ENCODE results near the gene WBP1L. TPM values are rescaled to one million over a fixed set of nuclear protein-coding genes. Genes with fewer than 3 reads are reported as not detected.

The WBP1L gene
- total and polyA plus RNA-seq, 12 donors, result 14.3 to 33.3 (median 20.7) TPM

DNA sequence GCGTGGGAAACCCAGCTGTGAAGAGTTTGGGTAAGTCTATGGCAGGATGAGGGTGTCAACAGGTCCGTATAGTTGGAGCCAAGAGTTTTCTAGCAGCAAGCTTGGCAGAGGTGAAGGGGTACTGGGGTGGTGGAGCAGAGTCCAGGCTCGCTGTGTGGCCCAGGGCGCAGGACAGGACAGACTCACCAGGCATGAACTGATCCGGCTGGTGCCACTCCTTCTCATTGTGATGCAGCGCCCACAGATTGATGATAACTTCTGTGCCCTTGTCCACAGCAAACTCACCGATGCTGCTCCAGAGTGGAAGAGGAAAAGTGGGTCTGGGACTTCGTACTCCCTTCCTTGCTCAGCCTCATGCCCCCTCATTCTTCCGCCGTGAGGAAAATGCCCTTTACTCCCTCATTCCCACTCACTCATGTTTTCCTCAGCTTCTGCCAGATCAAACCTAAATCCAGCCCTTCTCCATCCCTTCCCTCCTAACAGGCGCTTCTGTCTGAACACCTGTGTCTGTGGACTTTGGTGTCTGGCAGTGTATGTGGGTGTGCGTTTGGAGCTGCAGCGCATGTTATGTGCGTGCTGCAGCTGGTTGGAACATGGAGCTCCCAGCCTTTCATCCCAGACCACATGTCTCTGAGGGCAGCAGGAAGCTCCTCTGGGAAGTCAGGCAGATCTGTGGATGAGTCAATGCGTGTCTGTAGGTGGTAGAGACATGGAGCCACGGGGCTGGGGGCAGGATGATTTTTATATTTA lies 87.7 kb downstream of the WBP1L start:
- no peaks in the 10 kb centered on the region for H3K27me3 ChIP-seq
- WGBS, 2 donors, result 80 to 83% methylated on average over 16 of the region's 16 CpGs
- intact Hi-C loops (cut with DNase I), result loop anchor here (5.0 to 10.0 kb wide), 9 partner anchors 71 to 503 kb away; partner anchors contain the start of gene RPEL1 (in 6 of the 10)
- H3K27ac ChIP-seq, result no peak overlapping the region
- ATAC-seq (no peak), DNase-seq (no peak)
- H3K4me1 ChIP-seq, result peaks cover 0 to 8% (median 5%) of the 10 kb centered on the region in 9 donors
- H3K4me3 ChIP-seq, result no peak overlapping the region
- H3K9me3 ChIP-seq, result no peaks in the 10 kb centered on the region
- H3K36me3 ChIP-seq, result no peaks in the 10 kb centered on the region
- TF ChIP-seq, protein P1, sequence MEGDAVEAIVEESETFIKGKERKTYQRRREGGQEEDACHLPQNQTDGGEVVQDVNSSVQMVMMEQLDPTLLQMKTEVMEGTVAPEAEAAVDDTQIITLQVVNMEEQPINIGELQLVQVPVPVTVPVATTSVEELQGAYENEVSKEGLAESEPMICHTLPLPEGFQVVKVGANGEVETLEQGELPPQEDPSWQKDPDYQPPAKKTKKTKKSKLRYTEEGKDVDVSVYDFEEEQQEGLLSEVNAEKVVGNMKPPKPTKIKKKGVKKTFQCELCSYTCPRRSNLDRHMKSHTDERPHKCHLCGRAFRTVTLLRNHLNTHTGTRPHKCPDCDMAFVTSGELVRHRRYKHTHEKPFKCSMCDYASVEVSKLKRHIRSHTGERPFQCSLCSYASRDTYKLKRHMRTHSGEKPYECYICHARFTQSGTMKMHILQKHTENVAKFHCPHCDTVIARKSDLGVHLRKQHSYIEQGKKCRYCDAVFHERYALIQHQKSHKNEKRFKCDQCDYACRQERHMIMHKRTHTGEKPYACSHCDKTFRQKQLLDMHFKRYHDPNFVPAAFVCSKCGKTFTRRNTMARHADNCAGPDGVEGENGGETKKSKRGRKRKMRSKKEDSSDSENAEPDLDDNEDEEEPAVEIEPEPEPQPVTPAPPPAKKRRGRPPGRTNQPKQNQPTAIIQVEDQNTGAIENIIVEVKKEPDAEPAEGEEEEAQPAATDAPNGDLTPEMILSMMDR (IDR thresholded peaks at IDR 0.05), result no peak

DNA sequence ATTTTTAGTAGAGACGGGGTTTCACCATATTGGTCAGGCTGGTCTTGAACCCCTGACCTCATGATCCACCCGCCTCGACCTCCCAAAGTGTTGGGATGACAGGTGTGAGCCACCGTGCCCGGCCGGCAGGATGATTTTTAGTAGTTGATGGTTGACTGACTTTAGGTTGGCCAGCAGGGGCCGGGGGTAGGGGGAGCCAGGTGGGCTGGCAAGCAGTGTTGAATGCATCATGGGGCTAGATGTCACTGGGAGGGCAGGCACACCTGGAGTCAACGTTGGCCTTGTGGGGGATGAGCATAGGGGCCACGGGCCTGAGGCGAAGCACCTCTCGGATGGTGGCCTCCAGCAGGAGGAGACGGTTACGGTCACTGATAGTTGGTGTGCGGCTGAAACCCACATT lies 88.5 kb downstream of the WBP1L start:
- H3K4me1 ChIP-seq, result peaks cover 0 to 8% (median 5%) of the 10 kb centered on the region in 9 donors
- no peak overlapping the region for H3K27ac ChIP-seq
- intact Hi-C loops (cut with DNase I), result loop anchor here (5.0 to 10.0 kb wide), 9 partner anchors 70 to 503 kb away; partner anchors contain the start of gene RPEL1 (in 6 of the 10)
- H3K36me3 ChIP-seq, result no peaks in the 10 kb centered on the region
- no peak for ATAC-seq
- no peak for DNase-seq
- H3K4me3 ChIP-seq, result no peak overlapping the region
- TF ChIP-seq, protein P1 (IDR thresholded peaks at IDR 0.05), result no peak
- WGBS, 2 donors, result 83 to 93% methylated on average over 14 of the region's 14 CpGs
- peaks cover 0 to under 1% (median 0%) of the 10 kb centered on the region in 11 donors for H3K9me3 ChIP-seq
- no peaks in the 10 kb centered on the region for H3K27me3 ChIP-seq

DNA sequence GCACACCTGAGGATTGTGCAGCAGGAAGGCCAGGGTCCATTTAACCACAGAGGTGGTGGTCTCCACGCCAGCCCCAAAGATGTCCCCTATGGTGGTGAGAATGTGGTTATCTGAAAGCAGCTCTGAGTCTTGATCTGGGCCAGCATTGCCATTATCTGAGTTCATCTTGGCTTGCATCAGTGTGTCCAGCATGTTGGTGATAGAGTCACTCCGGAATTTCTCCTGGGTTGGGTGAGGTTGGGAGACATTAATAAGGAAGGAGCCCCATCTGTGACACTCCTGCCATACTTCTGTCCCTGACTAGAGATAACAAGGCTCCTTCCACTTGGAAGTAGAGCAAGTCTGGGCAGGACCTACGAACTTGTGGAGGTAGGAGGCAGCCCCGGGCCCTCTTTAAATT lies 89.2 kb downstream of the WBP1L start:
- H3K9me3 ChIP-seq, result peaks cover 0 to 8% (median 0%) of the 10 kb centered on the region in 11 donors
- WGBS, 2 donors, result 88 to 89% methylated on average over 4 of the region's 4 CpGs
- intact Hi-C loops (cut with DNase I), result loop anchor here (5.0 to 10.0 kb wide), 9 partner anchors 69 to 502 kb away; partner anchors contain the start of gene RPEL1 (in 6 of the 10)
- no peaks in the 10 kb centered on the region for H3K27me3 ChIP-seq
- H3K27ac ChIP-seq, result no peak overlapping the region
- no peaks in the 10 kb centered on the region for H3K36me3 ChIP-seq
- TF ChIP-seq, protein P1 (IDR thresholded peaks at IDR 0.05), result no peak
- H3K4me1 ChIP-seq, result peaks cover 0 to 8% (median 5%) of the 10 kb centered on the region in 9 donors
- H3K4me3 ChIP-seq, result no peak overlapping the region
- DNase-seq (no peak), ATAC-seq (no peak)

- no peak for ATAC-seq
- intact Hi-C loops (cut with DNase I), result loop anchor here (2.0 to 10.0 kb wide), 10 partner anchors 67 to 501 kb away; partner anchors contain the start of gene RPEL1 (in 6 of the 10)
- Histone ChIP-seq H3K4me3 (no peak overlapping the region), H3K9me3 (peaks cover 0 to 20% (median 3%) of the 10 kb centered on the region in 11 donors), H3K36me3 (no peaks in the 10 kb centered on the region), H3K27ac (no peak overlapping the region), H3K4me1 (peaks cover 0 to 8% (median 5%) of the 10 kb centered on the region in 9 donors), H3K27me3 (no peaks in the 10 kb centered on the region)
- TF ChIP-seq, protein P1 (IDR thresholded peaks at IDR 0.05), result no peak
- no peak for DNase-seq
- WGBS, 2 donors, result 61 to 67% methylated on average over 9 of the region's 9 CpGs
Measured at GRCh38 chr10:102834143-102834542, 90.4 kb downstream of the WBP1L start.

All from heart right ventricle (tissue), 16 donors.